ENCODE measurements around the gene CCDC137.

CCDC137 gene

GRCh38 chr17:81636505-81637288 lies 29.8 kb upstream of the CCDC137 start, which contains the start of the genes NPLOC4 and TSPAN10 (continued):
- no peak for TF ChIP-seq ZNF571 (tag by site-specific recombination; IDR thresholded peaks at IDR 0.05)
- TF ChIP-seq ZNF837 (tag by site-specific recombination; IDR thresholded peaks at IDR 0.05): no peak
- no peak for TF ChIP-seq OSR2 (tag by site-specific recombination; IDR thresholded peaks at IDR 0.05)
- peak; percentile 80 for TF ChIP-seq KLF17 (tag by site-specific recombination; IDR thresholded peaks at IDR 0.05)
- TF ChIP-seq PRDM2 (tag by site-specific recombination; IDR thresholded peaks at IDR 0.05; ENCODE audit: borderline replicate concordance): no peak
- no peak for TF ChIP-seq ELK4 (IDR thresholded peaks at IDR 0.05; ENCODE audit: borderline replicate concordance, low read depth, low read length)
- 0 out of 2 replicates have a peak, but pooled peaks have one; percentile 48 for TF ChIP-seq ZNF10 (tag by site-specific recombination; IDR thresholded peaks at IDR 0.05)
- no peak for TF ChIP-seq ZNF473 (tag by site-specific recombination; IDR thresholded peaks at IDR 0.05)
- no peak for TF ChIP-seq ZNF555 (tag by site-specific recombination; conservative IDR thresholded peaks at IDR 0.05)
- TF ChIP-seq ZNF37A (tag by site-specific recombination; IDR thresholded peaks at IDR 0.05): 0 out of 2 replicates have a peak, but pooled peaks have one; percentile 19
- TF ChIP-seq ZNF112 (tag by site-specific recombination; IDR thresholded peaks at IDR 0.05): no peak
- TF ChIP-seq ZBTB17 (tag by site-specific recombination; IDR thresholded peaks at IDR 0.05): peak; percentile 59; the same call in 1 of the 2 replicates
- no peak for TF ChIP-seq SCRT1 (tag by site-specific recombination; IDR thresholded peaks at IDR 0.05; ENCODE audit: borderline replicate concordance)
- no peak for TF ChIP-seq TRIM28 (IDR thresholded peaks at IDR 0.05; ENCODE audit: borderline replicate concordance, low read length)
- no peak for TF ChIP-seq ZNF626 (tag by site-specific recombination; IDR thresholded peaks at IDR 0.05)
- TF ChIP-seq HOXA7 (CRISPR knock-in tag; IDR thresholded peaks at IDR 0.05; ENCODE audit: borderline replicate concordance): no peak
- no peak for TF ChIP-seq ZNF792 (tag by site-specific recombination; IDR thresholded peaks at IDR 0.05)
- TF ChIP-seq KLF10 (tag by site-specific recombination; IDR thresholded peaks at IDR 0.05): peak; percentile 77; the same call in 1 of the 2 replicates
- no peak for TF ChIP-seq HOXC10 (CRISPR knock-in tag; IDR thresholded peaks at IDR 0.05)
- peak; percentile 80 for TF ChIP-seq MZF1 (tag by site-specific recombination; IDR thresholded peaks at IDR 0.05; ENCODE audit: borderline replicate concordance)
- no peak for TF ChIP-seq ZNF416 (tag by site-specific recombination; IDR thresholded peaks at IDR 0.05)
- 0 out of 2 replicates have a peak, but pooled peaks have one; percentile 34 for TF ChIP-seq ZNF692 (tag by site-specific recombination; IDR thresholded peaks at IDR 0.05)
- TF ChIP-seq ZNF335 (tag by site-specific recombination; conservative IDR thresholded peaks at IDR 0.05): peak; percentile 37
- TF ChIP-seq ZNF629 (tag by site-specific recombination; IDR thresholded peaks at IDR 0.05): peak; percentile 69
- TF ChIP-seq ZBTB6 (tag by site-specific recombination; IDR thresholded peaks at IDR 0.05): 0 out of 2 replicates have a peak, but pooled peaks have one; percentile 12
- no peak; the same call in 1 of the 2 replicates for TF ChIP-seq ZNF394 (tag by site-specific recombination; IDR thresholded peaks at IDR 0.05; ENCODE audit: borderline replicate concordance)
- TF ChIP-seq BCL11A (tag by site-specific recombination; IDR thresholded peaks at IDR 0.05; ENCODE audit: low read depth): no peak
- no peak for TF ChIP-seq ZNF585B (tag by site-specific recombination; IDR thresholded peaks at IDR 0.05)
- TF ChIP-seq SP3 (tag by site-specific recombination; IDR thresholded peaks at IDR 0.05): peak; percentile 69
- TF ChIP-seq ZNF324 (tag by site-specific recombination; IDR thresholded peaks at IDR 0.05): no peak

Measured in HEK293 (cell line).